ENCODE data around the gene PSORS1C2. TPM values are rescaled to one million over a fixed set of nuclear protein-coding genes. Genes with fewer than 3 reads are reported as not detected.

The PSORS1C2 gene
- polyA plus RNA-seq, 1 experiment, result not detected

- TF ChIP-seq CTCF (IDR thresholded peaks at IDR 0.05; ENCODE audit: insufficient read depth, low read depth, low read length), result no peak
- POLR2A ChIA-PET, result no interaction called here
- H3K36me3 ChIP-seq (ENCODE audit: control insufficient read depth, insufficient read depth, low read length), result no peaks in the 10 kb centered on the region
Measured at GRCh38 chr6:31096656-31097055, 42.2 kb downstream of the PSORS1C2 start.

GRCh38 chr6:31096215-31096614 is 42.7 kb downstream of the PSORS1C2 start:
- TF ChIP-seq CTCF (IDR thresholded peaks at IDR 0.05; ENCODE audit: insufficient read depth, low read depth, low read length), result no peak
- DNase-seq (ENCODE audit: low read depth), result no peak
- Histone ChIP-seq H3K4me3 (ENCODE audit: low read depth, low read length) (no peak overlapping the region), H3K27me3 (ENCODE audit: control insufficient read depth, insufficient read depth, low read length) (no peaks in the 10 kb centered on the region; the same call in 1 of the 2 replicates), H3K36me3 (ENCODE audit: control insufficient read depth, insufficient read depth, low read length) (no peaks in the 10 kb centered on the region)
- CTCF ChIA-PET, result interaction anchor here (1.9 to 3.9 kb wide), 2 partner anchors 9 to 16 kb away, joined by 12 to 20 read pairs; no protein-coding TSS in a partner anchor
- POLR2A ChIA-PET, result interaction anchor here (0.7 kb wide), 1 partner anchor 17 kb away, joined by 11 read pairs; no protein-coding TSS in a partner anchor

More at GRCh38 chr6:31096656-31097055, 42.2 kb downstream of the PSORS1C2 start:
- no peak overlapping the region for H3K4me3 ChIP-seq (ENCODE audit: low read depth, low read length)
- no peak for DNase-seq (ENCODE audit: low read depth)
- CTCF ChIA-PET, result interaction anchor here (1.9 kb wide), 1 partner anchor 9 kb away, joined by 12 read pairs; no protein-coding TSS in a partner anchor
- no peaks in the 10 kb centered on the region for H3K27me3 ChIP-seq (ENCODE audit: control insufficient read depth, insufficient read depth, low read length)

- DNase-seq (ENCODE audit: low read depth), result no peak
- H3K36me3 ChIP-seq (ENCODE audit: control insufficient read depth, insufficient read depth, low read length), result no peaks in the 10 kb centered on the region
- no peak for TF ChIP-seq CTCF (IDR thresholded peaks at IDR 0.05; ENCODE audit: insufficient read depth, low read depth, low read length)
- POLR2A ChIA-PET, result no interaction called here
- no peak overlapping the region for H3K4me3 ChIP-seq (ENCODE audit: low read depth, low read length)
- H3K27me3 ChIP-seq (ENCODE audit: control insufficient read depth, insufficient read depth, low read length), result no peaks in the 10 kb centered on the region; the same call in 1 of the 2 replicates
- CTCF ChIA-PET, result interaction anchor here (0.5 to 3.9 kb wide), 6 partner anchors 8 to 430 kb away, joined by 3 to 20 read pairs (median 8); partner anchors contain the start of gene PSORS1C1
Measured at GRCh38 chr6:31094389-31094881, 44.4 kb downstream of the PSORS1C2 start.

- CTCF ChIA-PET, result interaction anchor here (1.1 to 3.9 kb wide), 7 partner anchors 10 to 179 kb away, joined by 3 to 20 read pairs (median 7); partner anchors contain the start of genes PSORS1C1 and VARS2
- POLR2A ChIA-PET, result interaction anchor here (0.6 kb wide), 1 partner anchor 179 kb away, joined by 15 read pairs; no protein-coding TSS in a partner anchor
- Histone ChIP-seq H3K27me3 (ENCODE audit: control insufficient read depth, insufficient read depth, low read length) (no peaks in the 10 kb centered on the region; the same call in 1 of the 2 replicates), H3K36me3 (ENCODE audit: control insufficient read depth, insufficient read depth, low read length) (no peaks in the 10 kb centered on the region), H3K4me3 (ENCODE audit: low read depth, low read length) (no peak overlapping the region)
- DNase-seq (ENCODE audit: low read depth), result no peak
- TF ChIP-seq CTCF (IDR thresholded peaks at IDR 0.05; ENCODE audit: insufficient read depth, low read depth, low read length), result no peak
Measured at GRCh38 chr6:31092769-31093505, 45.9 kb downstream of the PSORS1C2 start.

GRCh38 chr6:31092238-31092637 is 46.6 kb downstream of the PSORS1C2 start:
- no peak for TF ChIP-seq CTCF (IDR thresholded peaks at IDR 0.05; ENCODE audit: insufficient read depth, low read depth, low read length)
- no peak for DNase-seq (ENCODE audit: low read depth)
- CTCF ChIA-PET, result interaction anchor here (1.4 to 2.2 kb wide), 4 partner anchors 12 to 370 kb away, joined by 3 to 9 read pairs (median 4); no protein-coding TSS in a partner anchor

More at GRCh38 chr6:31092238-31092637, 46.6 kb downstream of the PSORS1C2 start:
- POLR2A ChIA-PET, result interaction anchor here (0.6 kb wide), 1 partner anchor 179 kb away, joined by 15 read pairs; no protein-coding TSS in a partner anchor
- Histone ChIP-seq H3K36me3 (ENCODE audit: control insufficient read depth, insufficient read depth, low read length) (no peaks in the 10 kb centered on the region), H3K4me3 (ENCODE audit: low read depth, low read length) (no peak overlapping the region), H3K27me3 (ENCODE audit: control insufficient read depth, insufficient read depth, low read length) (no peaks in the 10 kb centered on the region; the same call in 1 of the 2 replicates)
